GM21367 (cell line): Measurements from ENCODE around the gene GABRB2.
"Not testable (repeated sequence)": the region's sequence is repeated elsewhere in the genome, so short reads cannot be mapped to it uniquely, and the experiment has no call there.

Source experiments
- ATAC-seq: cut with Tn5 transposase; IDR thresholded peaks from one replicate; pipeline ENCODE4 v1.9.1; 2021; ENCODE audit not compliant: unreplicated experiment

The GABRB2 gene

DNA sequence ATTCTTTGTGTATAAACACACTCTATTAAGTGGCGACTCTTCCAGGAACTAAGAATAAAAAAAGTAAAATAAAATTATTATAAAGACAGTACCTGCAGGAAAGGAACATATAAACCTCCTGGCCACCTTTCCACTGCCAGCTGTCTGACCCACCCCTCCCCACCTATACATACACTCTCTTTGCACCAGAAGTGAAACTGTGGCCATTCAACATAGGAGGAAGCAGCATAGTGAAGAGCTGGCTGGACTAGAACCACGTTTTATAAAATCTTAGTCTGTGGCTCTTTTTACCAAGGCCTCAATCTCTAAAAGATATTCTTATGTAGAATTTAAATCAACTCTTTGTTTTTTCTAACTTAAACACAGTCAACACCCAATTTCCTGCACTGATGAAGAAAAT is 289.6 kb downstream of the GABRB2 start:
- ATAC-seq: no peak

- not testable (repeated sequence) for ATAC-seq
Measured at GRCh38 chr5:161252955-161253354, 293.6 kb downstream of the GABRB2 start.

- no peak for ATAC-seq
Measured at GRCh38 chr5:161246749-161247148, 299.8 kb downstream of the GABRB2 start.

GRCh38 chr5:161245846-161246245 is 300.7 kb downstream of the GABRB2 start:
- not testable (repeated sequence) for ATAC-seq
